HG03039 (cell line): ENCODE results near the gene POMGNT2.
"Not testable (repeated sequence)": the region's sequence is repeated elsewhere in the genome, so short reads cannot be mapped to it uniquely, and the experiment has no call there.

ENCODE experiments used
- ATAC-seq: cut with Tn5 transposase; IDR thresholded peaks from one replicate; pipeline ENCODE4 v1.9.1; 2021; ENCODE audit warnings: mild to moderate bottlenecking, moderate library complexity; ENCODE audit not compliant: unreplicated experiment

POMGNT2 gene

GRCh38 chr3:43077261-43077660 is 28.6 kb downstream of the POMGNT2 start:
- no peak for ATAC-seq

- no peak for ATAC-seq
These were observed 29.0 kb downstream of the POMGNT2 start for GRCh38 chr3:43076857-43077256.

GRCh38 chr3:43075904-43076661 is 29.8 kb downstream of the POMGNT2 start:
- ATAC-seq = no peak

- no peak for ATAC-seq
These were observed 30.8 kb downstream of the POMGNT2 start for GRCh38 chr3:43074901-43075689.

- ATAC-seq = no peak
These were observed 31.4 kb downstream of the POMGNT2 start for GRCh38 chr3:43074482-43074881.

GRCh38 chr3:43073836-43074220 is 32.1 kb downstream of the POMGNT2 start:
- no peak for ATAC-seq

GRCh38 chr3:43073116-43073835 is 32.6 kb downstream of the POMGNT2 start:
- ATAC-seq = no peak

GRCh38 chr3:43072361-43072760 is 33.5 kb downstream of the POMGNT2 start:
- ATAC-seq = no peak

- ATAC-seq = no peak
These were observed 34.5 kb downstream of the POMGNT2 start for GRCh38 chr3:43071313-43071893.

GRCh38 chr3:43070670-43071069 is 35.2 kb downstream of the POMGNT2 start:
- ATAC-seq = not testable (repeated sequence)

- ATAC-seq = no peak
These were observed 42.8 kb downstream of the POMGNT2 start for GRCh38 chr3:43063114-43063513.

- ATAC-seq = no peak
These were observed 43.3 kb downstream of the POMGNT2 start for GRCh38 chr3:43062564-43063040.

- no peak for ATAC-seq
These were observed 43.8 kb downstream of the POMGNT2 start for GRCh38 chr3:43062040-43062563.

- ATAC-seq = no peak
These were observed 44.6 kb downstream of the POMGNT2 start for GRCh38 chr3:43061101-43061895.

- no peak for ATAC-seq
These were observed 46.4 kb downstream of the POMGNT2 start for GRCh38 chr3:43059456-43059855.

GRCh38 chr3:43055806-43056770 is 49.8 kb downstream of the POMGNT2 start:
- no peak for ATAC-seq

- ATAC-seq = no peak
These were observed 50.5 kb downstream of the POMGNT2 start for GRCh38 chr3:43055393-43055792.

GRCh38 chr3:43054754-43055153 is 51.1 kb downstream of the POMGNT2 start:
- no peak for ATAC-seq

GRCh38 chr3:43053291-43053690 is 52.6 kb downstream of the POMGNT2 start:
- no peak for ATAC-seq
